ENCODE results near the gene CACHD1.

CACHD1 gene

DNA sequence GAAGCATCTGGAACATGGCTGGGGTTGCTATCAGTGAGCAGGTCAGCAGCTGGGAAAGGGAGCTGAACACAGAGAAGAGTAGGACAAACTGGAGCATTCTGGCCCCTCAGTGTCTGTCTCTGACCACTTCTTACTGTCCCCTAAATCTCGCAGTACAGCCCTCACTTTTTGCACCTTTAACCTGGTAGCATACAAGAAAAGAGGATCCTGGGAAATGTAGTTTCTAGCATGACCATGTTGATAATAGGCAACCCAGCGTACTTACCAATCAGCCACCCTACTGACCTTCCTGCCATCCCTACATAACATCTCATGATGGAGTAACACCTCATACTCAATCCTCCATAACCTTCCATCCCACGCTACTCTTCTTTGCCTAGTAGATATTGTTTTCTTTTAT is 175.8 kb downstream of the CACHD1 start:
- Mint-ChIP-seq H3K9me3 (no peaks in the 10 kb centered on the region), H3K36me3 (no peaks in the 10 kb centered on the region), H3K27me3 (peaks cover 18% of the 10 kb centered on the region), H3K4me3 (no peak overlapping the region), H3K27ac (no peak overlapping the region), H3K4me1 (no peaks in the 10 kb centered on the region)
- no peak for ATAC-seq

DNA sequence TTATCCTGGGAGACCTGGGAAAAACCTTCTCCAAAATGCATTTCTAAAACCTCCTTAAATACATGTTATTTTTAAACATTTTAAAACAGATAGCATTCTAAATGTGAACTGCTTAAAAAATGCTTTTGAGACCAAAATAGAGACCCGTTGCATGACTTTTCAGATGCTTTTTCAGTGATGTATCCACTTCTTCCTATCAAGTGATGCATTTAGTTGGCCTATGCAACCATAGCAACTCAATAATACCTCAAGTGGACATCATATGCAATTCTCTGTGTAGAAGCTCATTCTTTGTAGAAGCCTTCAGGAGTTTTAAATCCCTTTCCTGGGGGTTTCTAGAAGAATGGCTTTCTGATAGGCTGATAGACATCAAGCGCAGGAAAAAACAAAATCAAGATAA is 180.5 kb downstream of the CACHD1 start:
- Mint-ChIP-seq H3K27me3 (peaks cover 28% of the 10 kb centered on the region), H3K36me3 (no peaks in the 10 kb centered on the region), H3K4me1 (no peaks in the 10 kb centered on the region), H3K27ac (no peak overlapping the region), H3K4me3 (no peak overlapping the region), H3K9me3 (no peaks in the 10 kb centered on the region)
- no peak for ATAC-seq

DNA sequence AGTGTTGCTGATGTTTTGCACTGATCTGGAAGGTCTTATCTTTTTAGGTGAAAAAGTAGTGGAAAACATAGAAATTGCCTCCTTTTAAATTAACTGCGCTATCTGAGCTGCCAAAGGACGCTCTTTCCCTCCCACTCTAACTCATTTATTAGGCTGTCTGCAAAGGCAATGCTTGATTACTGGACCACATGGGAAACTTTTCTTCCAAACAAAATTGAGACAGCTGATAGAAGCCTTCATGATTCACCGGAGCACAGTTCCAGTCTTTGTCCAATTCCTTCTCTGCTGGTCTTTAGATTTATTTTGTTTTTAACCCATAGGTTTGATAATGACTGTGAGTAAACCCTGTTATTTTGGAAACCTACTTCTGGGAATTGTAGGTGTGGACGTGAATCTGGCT is 181.9 kb downstream of the CACHD1 start:
- Mint-ChIP-seq H3K36me3 (no peaks in the 10 kb centered on the region), H3K27ac (no peak overlapping the region), H3K9me3 (no peaks in the 10 kb centered on the region), H3K4me3 (no peak overlapping the region), H3K4me1 (no peaks in the 10 kb centered on the region), H3K27me3 (peaks cover 28% of the 10 kb centered on the region)
- no peak for ATAC-seq

GRCh38 chr1:64653466-64653865 is 183.5 kb downstream of the CACHD1 start:
- ATAC-seq: no peak
- Mint-ChIP-seq H3K4me1 (no peaks in the 10 kb centered on the region), H3K36me3 (no peaks in the 10 kb centered on the region), H3K27me3 (peaks cover 28% of the 10 kb centered on the region), H3K4me3 (no peak overlapping the region), H3K27ac (no peak overlapping the region), H3K9me3 (no peaks in the 10 kb centered on the region)

DNA sequence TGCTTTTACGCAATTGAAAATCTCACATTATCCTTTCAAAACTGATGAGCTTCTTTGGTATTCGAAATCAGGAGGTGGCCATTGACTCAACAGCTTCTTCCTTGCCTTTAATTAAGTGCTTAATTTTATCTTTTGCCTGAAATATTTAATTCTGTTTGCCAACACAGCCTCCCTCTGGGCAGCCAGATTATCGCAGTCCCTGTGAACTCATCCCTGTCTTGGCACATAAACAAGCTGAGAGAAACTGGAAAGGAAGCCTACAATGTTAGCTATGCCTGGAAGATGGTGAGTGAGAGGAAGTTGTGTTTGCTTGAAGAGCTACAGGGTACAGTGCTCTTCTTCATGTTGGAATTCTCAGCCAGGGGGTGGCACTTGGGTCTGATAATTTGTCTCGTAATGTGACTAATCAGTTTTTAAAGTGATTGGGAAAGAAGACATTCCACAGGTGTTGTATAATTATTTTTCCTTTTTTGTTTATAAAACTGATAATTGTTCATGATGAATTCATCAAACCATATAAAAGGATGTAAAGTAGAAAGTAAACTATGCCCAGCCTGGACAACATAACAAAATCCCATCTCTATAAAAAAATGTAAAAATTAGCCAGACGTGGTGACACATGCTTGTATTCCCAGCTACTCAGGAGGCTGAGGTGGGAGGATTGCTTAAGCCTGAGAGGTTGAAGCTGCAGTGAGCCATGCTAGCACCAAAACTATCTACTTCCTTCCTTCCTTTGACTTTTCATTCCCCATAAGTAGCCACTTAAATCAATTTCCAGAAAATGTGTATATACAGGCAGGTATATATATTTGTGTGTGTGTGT is 184.8 kb downstream of the CACHD1 start:
- H3K27ac Mint-ChIP-seq: no peak overlapping the region
- H3K4me3 Mint-ChIP-seq: no peak overlapping the region
- H3K4me1 Mint-ChIP-seq: no peaks in the 10 kb centered on the region
- H3K36me3 Mint-ChIP-seq: no peaks in the 10 kb centered on the region
- no peaks in the 10 kb centered on the region for H3K9me3 Mint-ChIP-seq
- peaks cover 20% of the 10 kb centered on the region for H3K27me3 Mint-ChIP-seq
- no peak for ATAC-seq

DNA sequence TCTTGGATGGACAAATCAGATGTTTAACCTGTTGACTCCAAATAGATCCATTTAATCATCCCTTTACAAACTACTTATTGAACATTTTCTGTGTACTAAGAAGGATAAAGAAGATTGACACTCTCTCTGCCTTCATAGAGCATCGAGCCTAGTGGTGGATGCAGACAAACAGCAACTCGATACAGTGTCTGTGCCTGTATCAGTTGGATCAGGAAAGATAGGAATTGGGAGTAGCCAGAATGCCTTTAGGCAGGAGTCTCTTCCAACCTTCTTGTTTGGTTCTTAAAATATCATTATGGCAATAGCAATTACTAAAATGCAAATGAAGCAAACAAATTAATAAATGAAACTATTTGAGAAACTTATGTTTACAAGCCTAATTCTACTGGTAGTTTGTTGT is 185.9 kb downstream of the CACHD1 start:
- Mint-ChIP-seq H3K4me1 (no peaks in the 10 kb centered on the region), H3K36me3 (no peaks in the 10 kb centered on the region), H3K9me3 (no peaks in the 10 kb centered on the region), H3K27me3 (peaks cover 19% of the 10 kb centered on the region), H3K4me3 (no peak overlapping the region), H3K27ac (no peak overlapping the region)
- ATAC-seq: no peak

GRCh38 chr1:64659478-64660138 is 189.7 kb downstream of the CACHD1 start:
- Mint-ChIP-seq H3K4me3 (no peak overlapping the region), H3K9me3 (no peaks in the 10 kb centered on the region), H3K27ac (no peak overlapping the region), H3K36me3 (no peaks in the 10 kb centered on the region), H3K4me1 (no peaks in the 10 kb centered on the region), H3K27me3 (no peaks in the 10 kb centered on the region)
- ATAC-seq: no peak

DNA sequence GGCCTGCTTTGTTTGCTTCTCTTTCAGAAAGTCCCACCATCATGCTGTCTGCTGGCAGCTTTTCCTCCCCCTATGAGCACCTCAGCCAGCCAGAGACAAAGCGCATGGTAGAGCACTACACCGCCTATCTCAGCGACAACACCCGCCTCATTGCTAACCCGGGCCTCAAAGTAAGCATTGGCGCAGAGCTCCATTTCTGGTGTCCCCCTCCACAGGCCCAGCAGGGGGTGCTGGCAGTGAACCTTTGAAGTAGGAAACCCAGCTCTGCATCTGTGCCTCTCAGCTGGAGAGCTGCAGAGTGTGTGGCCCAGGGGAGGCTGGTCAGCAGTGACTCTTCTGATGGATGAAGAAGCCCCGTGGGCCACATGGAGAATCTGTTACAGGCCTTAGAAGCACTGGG is 193.7 kb downstream of the CACHD1 start:
- H3K9me3 Mint-ChIP-seq: no peaks in the 10 kb centered on the region
- H3K36me3 Mint-ChIP-seq: no peaks in the 10 kb centered on the region
- H3K4me3 Mint-ChIP-seq: no peak overlapping the region
- H3K27me3 Mint-ChIP-seq: peaks cover 21% of the 10 kb centered on the region
- no peak for ATAC-seq
- H3K4me1 Mint-ChIP-seq: no peaks in the 10 kb centered on the region
- no peak overlapping the region for H3K27ac Mint-ChIP-seq

DNA sequence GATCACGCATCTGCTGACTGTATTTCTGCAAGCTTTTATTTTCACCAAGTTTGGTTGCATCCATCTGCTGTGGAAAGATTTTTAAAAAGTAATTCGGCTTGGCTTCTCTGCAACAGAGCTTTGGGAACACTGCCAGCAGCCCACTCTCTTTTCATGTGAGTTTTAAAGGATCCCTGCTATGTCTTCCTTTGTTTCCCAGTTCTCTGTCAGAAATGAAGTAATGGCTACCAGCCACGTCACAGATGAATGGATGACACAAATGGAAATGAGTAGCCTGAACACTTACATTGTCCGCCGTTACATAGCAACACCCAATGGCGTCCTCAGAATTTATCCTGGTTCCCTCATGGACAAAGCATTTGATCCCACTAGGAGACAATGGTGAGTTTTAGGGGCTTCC is 194.4 kb downstream of the CACHD1 start:
- peaks cover 21% of the 10 kb centered on the region for H3K27me3 Mint-ChIP-seq
- no peak for ATAC-seq
- H3K9me3 Mint-ChIP-seq: no peaks in the 10 kb centered on the region
- no peaks in the 10 kb centered on the region for H3K36me3 Mint-ChIP-seq
- H3K4me3 Mint-ChIP-seq: no peak overlapping the region
- no peak overlapping the region for H3K27ac Mint-ChIP-seq
- H3K4me1 Mint-ChIP-seq: no peaks in the 10 kb centered on the region

DNA sequence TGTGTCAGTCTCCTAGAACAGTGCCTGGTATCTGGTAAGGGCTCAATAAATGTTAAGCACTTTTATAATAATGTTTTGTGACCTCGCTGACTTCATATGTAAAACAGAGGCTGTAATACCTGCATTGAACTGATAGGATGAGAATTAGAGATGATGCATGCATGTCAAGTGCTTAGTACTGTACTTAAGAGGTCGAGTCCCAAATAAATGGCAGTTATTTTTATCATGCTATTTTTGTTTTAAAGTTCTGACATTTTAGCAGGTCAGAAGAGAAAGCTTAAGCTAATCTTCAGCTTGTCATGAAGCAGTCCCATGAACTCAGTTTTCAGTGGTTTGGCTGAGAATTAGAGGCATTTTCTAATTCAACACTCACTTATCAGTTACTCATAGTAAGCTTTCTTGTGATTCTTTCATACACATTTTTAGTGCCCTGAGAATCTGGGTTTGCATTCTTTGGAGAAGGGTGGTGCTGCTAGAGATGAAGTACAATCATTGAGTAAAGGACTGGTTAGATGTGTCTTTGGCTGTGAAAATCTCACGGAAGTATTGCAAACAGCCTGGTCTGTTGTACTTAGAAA is 199.3 kb downstream of the CACHD1 start:
- ATAC-seq: no peak
- no peak overlapping the region for H3K27ac Mint-ChIP-seq
- H3K4me3 Mint-ChIP-seq: no peak overlapping the region
- no peaks in the 10 kb centered on the region for H3K4me1 Mint-ChIP-seq
- H3K9me3 Mint-ChIP-seq: no peaks in the 10 kb centered on the region
- peaks cover 21% of the 10 kb centered on the region for H3K27me3 Mint-ChIP-seq
- H3K36me3 Mint-ChIP-seq: no peaks in the 10 kb centered on the region

- ATAC-seq: no peak
- no peaks in the 10 kb centered on the region for H3K36me3 Mint-ChIP-seq
- H3K4me1 Mint-ChIP-seq: no peaks in the 10 kb centered on the region
- H3K9me3 Mint-ChIP-seq: no peaks in the 10 kb centered on the region
- H3K27me3 Mint-ChIP-seq: no peaks in the 10 kb centered on the region
- H3K27ac Mint-ChIP-seq: no peak overlapping the region
- no peak overlapping the region for H3K4me3 Mint-ChIP-seq
Observed at GRCh38 chr1:64675718-64676345, 205.9 kb downstream of the CACHD1 start.

DNA sequence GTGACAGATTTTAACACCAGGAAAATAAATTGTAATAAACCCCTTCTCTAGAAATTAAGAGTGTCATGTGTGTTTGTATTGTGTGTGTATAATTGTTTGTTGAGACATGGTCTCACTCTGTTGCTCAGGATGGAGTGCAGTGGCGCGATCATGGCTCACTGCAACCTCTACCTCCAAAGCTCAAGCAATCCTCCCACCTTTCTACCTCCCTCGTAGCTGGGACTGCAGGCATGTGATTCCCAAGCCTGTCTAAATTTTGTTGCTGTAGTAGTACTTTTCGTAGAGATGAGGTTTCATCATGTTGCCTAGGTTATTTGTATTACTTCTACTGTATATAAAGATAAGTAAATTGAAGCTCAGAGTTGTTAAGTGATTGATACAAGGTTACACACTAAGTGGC is 206.5 kb downstream of the CACHD1 start:
- H3K36me3 Mint-ChIP-seq: no peaks in the 10 kb centered on the region
- no peaks in the 10 kb centered on the region for H3K4me1 Mint-ChIP-seq
- H3K27ac Mint-ChIP-seq: no peak overlapping the region
- no peak for ATAC-seq
- H3K9me3 Mint-ChIP-seq: no peaks in the 10 kb centered on the region
- no peaks in the 10 kb centered on the region for H3K27me3 Mint-ChIP-seq
- no peak overlapping the region for H3K4me3 Mint-ChIP-seq

- no peak overlapping the region for H3K27ac Mint-ChIP-seq
- no peaks in the 10 kb centered on the region for H3K27me3 Mint-ChIP-seq
- ATAC-seq: no peak
- no peaks in the 10 kb centered on the region for H3K36me3 Mint-ChIP-seq
- H3K4me1 Mint-ChIP-seq: no peaks in the 10 kb centered on the region
- H3K9me3 Mint-ChIP-seq: no peaks in the 10 kb centered on the region
- no peak overlapping the region for H3K4me3 Mint-ChIP-seq
Observed at GRCh38 chr1:64677532-64677931, 207.6 kb downstream of the CACHD1 start.

- no peak for ATAC-seq
- H3K27ac Mint-ChIP-seq: no peak overlapping the region
- H3K4me1 Mint-ChIP-seq: no peaks in the 10 kb centered on the region
- no peaks in the 10 kb centered on the region for H3K27me3 Mint-ChIP-seq
- H3K9me3 Mint-ChIP-seq: no peaks in the 10 kb centered on the region
- H3K4me3 Mint-ChIP-seq: no peak overlapping the region
- no peaks in the 10 kb centered on the region for H3K36me3 Mint-ChIP-seq
Observed at GRCh38 chr1:64678366-64678765, 208.4 kb downstream of the CACHD1 start.

GRCh38 chr1:64679177-64679576 is 209.2 kb downstream of the CACHD1 start:
- no peak for ATAC-seq
- Mint-ChIP-seq H3K27me3 (no peaks in the 10 kb centered on the region), H3K9me3 (no peaks in the 10 kb centered on the region), H3K36me3 (no peaks in the 10 kb centered on the region), H3K27ac (no peak overlapping the region), H3K4me3 (no peak overlapping the region), H3K4me1 (no peaks in the 10 kb centered on the region)

All from stimulated activated memory B cell treated with anti-CD40 and anti-IgM and Interleukin-4, amounts not matched to agents 10 μg/mL and 1 μg/mL and 100 μg/mL, for 72 hours (primary cell).